Measurements from ENCODE around the gene CEP120.
"Not testable (repeated sequence)": the region's sequence is repeated elsewhere in the genome, so short reads cannot be mapped to it uniquely, and the experiment has no call there.

Gene CEP120

DNA sequence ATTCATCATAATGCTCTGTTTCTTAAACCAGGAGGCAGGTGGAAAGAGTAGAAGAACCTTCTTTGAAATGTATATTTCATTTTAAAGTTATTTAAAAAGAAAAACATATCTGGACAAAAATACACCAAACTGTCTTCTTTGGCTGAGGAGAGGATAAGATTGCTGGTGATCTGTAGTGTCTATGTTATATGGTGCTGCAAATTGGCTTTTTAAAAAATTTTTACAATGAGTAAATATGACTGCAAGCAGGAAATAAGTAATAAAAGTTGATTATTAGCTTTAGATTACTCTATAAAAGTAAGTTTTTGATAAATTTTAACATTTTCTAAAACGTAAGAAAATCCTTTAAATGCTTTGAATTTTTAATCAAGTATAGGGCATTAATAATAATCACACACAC is 64.9 kb downstream of the CEP120 start:
- DNase-seq (ENCODE audit: low read depth): no peak
- TF ChIP-seq, protein P1, sequence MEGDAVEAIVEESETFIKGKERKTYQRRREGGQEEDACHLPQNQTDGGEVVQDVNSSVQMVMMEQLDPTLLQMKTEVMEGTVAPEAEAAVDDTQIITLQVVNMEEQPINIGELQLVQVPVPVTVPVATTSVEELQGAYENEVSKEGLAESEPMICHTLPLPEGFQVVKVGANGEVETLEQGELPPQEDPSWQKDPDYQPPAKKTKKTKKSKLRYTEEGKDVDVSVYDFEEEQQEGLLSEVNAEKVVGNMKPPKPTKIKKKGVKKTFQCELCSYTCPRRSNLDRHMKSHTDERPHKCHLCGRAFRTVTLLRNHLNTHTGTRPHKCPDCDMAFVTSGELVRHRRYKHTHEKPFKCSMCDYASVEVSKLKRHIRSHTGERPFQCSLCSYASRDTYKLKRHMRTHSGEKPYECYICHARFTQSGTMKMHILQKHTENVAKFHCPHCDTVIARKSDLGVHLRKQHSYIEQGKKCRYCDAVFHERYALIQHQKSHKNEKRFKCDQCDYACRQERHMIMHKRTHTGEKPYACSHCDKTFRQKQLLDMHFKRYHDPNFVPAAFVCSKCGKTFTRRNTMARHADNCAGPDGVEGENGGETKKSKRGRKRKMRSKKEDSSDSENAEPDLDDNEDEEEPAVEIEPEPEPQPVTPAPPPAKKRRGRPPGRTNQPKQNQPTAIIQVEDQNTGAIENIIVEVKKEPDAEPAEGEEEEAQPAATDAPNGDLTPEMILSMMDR (IDR thresholded peaks at IDR 0.05; ENCODE audit: control insufficient read depth, extremely low read depth, insufficient read depth): no peak

DNA sequence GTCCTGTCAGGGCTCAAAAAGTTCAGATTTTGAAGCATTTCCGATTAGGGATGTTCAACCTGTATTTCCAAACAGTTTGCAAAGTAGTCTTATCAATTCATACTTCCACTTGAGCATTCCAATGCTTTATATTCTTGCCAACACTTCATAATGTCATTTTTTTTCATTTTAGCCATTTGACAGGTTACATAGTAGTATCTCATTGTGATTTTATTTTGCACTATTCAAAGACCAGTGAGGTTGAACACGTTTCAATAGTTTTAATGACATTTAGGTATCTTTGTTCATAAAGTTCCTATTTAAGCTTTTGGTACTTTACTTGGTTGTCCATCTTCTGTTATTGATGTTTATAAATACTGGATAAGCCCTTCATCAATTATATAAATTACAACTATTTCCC is 71.4 kb downstream of the CEP120 start:
- TF ChIP-seq, protein P1 (IDR thresholded peaks at IDR 0.05; ENCODE audit: control insufficient read depth, extremely low read depth, insufficient read depth): no peak
- no peak for DNase-seq (ENCODE audit: low read depth)
- no peak overlapping the region for H3K4me3 ChIP-seq (ENCODE audit: low read depth, low read length)

More for the DNA sequence above, 64.9 kb downstream of the CEP120 start:
- no peak overlapping the region for H3K4me3 ChIP-seq (ENCODE audit: low read depth, low read length)

DNA sequence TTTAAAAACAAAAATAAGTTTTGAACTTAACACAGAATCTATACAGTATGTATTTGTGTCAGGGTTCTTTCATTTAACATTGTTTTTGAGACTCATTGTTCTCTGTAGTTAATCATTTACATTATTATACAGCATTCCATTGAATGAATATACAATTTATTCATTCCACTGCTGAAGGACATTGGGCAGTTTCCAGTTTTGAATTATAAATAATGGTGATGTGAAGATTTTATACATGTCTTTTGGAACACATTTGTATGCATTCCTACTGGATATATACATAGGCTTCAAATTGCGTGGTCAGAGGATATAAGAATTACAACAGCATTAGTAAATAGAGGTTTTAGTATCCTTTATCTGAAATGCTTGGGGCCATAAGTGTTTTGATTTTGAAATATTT is 72.0 kb downstream of the CEP120 start:
- no peak overlapping the region for H3K4me3 ChIP-seq (ENCODE audit: low read depth, low read length)
- TF ChIP-seq, protein P1 (IDR thresholded peaks at IDR 0.05; ENCODE audit: control insufficient read depth, extremely low read depth, insufficient read depth): no peak
- DNase-seq (ENCODE audit: low read depth): no peak

DNA sequence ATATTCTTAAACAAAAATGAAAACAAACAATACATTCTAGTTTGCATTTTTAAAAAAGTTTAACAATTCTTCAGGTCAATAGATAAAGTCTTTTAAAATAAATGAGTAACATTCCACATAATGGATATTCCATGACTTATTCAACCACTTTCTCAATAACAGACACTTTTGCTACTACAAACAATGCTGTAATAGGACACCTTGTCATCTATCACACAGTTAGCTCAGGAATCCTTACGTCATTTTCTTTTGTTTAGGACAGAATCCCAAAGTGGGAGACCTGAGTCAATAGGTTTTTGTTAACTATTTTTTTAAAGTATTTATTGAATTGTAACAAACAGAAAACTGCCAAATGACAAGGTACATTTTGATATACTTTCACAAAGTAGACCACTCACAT is 72.5 kb downstream of the CEP120 start:
- no peak for DNase-seq (ENCODE audit: low read depth)
- H3K4me3 ChIP-seq (ENCODE audit: low read depth, low read length): no peak overlapping the region
- TF ChIP-seq, protein P1 (IDR thresholded peaks at IDR 0.05; ENCODE audit: control insufficient read depth, extremely low read depth, insufficient read depth): no peak

DNA sequence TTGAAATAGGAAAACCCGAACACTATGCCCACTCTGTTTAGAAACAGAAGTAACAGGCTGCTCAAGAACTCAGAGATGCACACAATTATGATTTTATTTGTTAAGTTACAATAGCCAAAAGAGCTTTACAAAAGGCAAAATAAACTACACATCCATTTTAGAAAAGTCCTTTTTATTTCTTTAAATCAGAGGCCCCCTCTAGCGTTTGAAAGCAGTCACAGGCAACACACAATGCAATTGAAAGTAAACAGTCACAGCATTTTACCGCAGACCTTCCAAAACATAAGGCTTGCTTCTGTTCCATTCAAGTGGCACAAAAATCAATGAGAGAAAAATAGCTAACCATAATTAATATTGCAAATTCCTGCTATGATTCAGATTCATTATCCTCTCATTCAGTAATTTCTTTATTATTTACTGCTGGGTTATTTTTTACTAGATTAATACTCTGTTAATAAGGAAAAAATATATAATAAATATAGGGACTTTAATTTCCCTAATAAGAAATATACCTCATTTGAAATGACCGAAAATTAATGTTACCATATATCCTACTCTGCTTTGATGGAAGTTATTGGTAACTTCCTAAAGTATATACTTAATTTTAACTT is 78.3 kb downstream of the CEP120 start:
- no peak overlapping the region for H3K4me3 ChIP-seq (ENCODE audit: low read depth, low read length)
- no peak for DNase-seq (ENCODE audit: low read depth)
- TF ChIP-seq, protein P1 (IDR thresholded peaks at IDR 0.05; ENCODE audit: control insufficient read depth, extremely low read depth, insufficient read depth): peak; percentile 78

DNA sequence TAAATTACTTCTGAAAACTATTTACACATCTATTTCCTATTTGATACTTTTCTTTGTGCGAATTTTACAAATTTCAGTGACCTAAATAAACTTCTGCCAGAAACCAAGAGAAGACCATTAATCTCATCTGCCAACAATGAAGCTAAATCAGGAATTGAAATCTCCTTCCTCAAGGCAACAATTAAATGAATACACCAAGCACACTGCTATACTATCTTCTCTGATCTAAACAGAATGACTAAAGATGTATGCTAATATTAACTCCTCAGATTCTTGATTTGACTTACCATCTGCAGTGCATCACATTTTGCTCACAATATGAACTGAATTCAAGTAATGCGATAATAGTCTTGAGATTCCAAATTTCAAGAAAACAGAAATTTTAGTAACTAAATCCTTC is 82.3 kb downstream of the CEP120 start:
- no peak for DNase-seq (ENCODE audit: low read depth)
- H3K4me3 ChIP-seq (ENCODE audit: low read depth, low read length): no peak overlapping the region
- TF ChIP-seq, protein P1 (IDR thresholded peaks at IDR 0.05; ENCODE audit: control insufficient read depth, extremely low read depth, insufficient read depth): no peak

DNA sequence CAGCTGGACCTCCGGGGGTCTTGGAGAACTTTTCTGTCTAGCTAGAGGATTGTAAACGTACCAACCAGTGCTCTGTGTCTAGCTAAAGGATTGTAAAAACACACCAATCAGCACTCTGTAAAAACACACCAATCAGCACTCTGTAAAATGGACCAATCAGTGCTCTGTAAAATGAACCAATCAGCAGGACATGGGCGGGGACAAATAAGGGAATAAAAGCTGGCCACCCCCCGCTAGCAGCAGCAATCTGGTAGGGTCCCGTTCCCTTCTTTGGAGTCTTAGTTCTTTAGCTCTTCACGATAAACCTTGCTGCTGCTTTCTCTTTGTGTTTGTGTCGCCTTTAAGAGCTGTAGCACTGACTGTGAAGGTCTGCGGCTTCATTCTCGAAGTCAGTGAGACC is 114.8 kb downstream of the CEP120 start:
- not testable (repeated sequence) for H3K4me3 ChIP-seq (ENCODE audit: low read depth, low read length); DNase-seq (ENCODE audit: low read depth)

Measured in LNCaP clone FGC (cell line).